Left ventricle myocardium inferior (tissue), 1 donor: ENCODE results near the gene GREB1. TPM values are rescaled to one million over a fixed set of nuclear protein-coding genes. Genes with fewer than 3 reads are reported as not detected.

ENCODE experiments used
- DNase-seq: peaks from one replicate; pipeline ENCODE4 v3.0.0-alpha.2; 2020
- H3K27ac ChIP-seq: fragments of 200-600 bp; replicated peaks from 2 replicates; pipeline ENCODE4 v1.8.0; 2021
- H3K27me3 ChIP-seq: fragments of 200-600 bp; 2 replicates; pipeline ENCODE4 v1.8.0; 2021; ENCODE audit warnings: low read depth
- H3K36me3 ChIP-seq: fragments of 200-600 bp; 2 replicates; pipeline ENCODE4 v1.8.0; 2021
- H3K4me1 ChIP-seq: fragments of 200-600 bp; 2 replicates; pipeline ENCODE4 v1.8.0; 2021
- H3K4me3 ChIP-seq: fragments of 200-600 bp; 2 replicates; pipeline ENCODE4 v1.8.0; 2021; ENCODE audit warnings: mild to moderate bottlenecking, moderate library complexity
- H3K9me3 ChIP-seq: fragments of 200-600 bp; replicated peaks from 2 replicates; pipeline ENCODE4 v1.8.0; 2021
- CTCF ChIP-seq: fragments of 200-600 bp; IDR thresholded peaks from 2 replicates; pipeline ENCODE4 v1.8.0; 2021; ENCODE audit warnings: antibody characterized with exemption, mild to moderate bottlenecking, borderline replicate concordance
- intact Hi-C: fragments of 100-400 bp; cut with micrococcal nuclease; formaldehyde crosslinking; loops from one replicate; pipeline ENCODE4 v1.11.0; 2022
- total RNA-seq: library from RNA; stranded (reverse); fragmentation: NEBNext Ultra II Directional; extraction: Animal tissue kit (Norgen Biotek cat#: 25700); gene quantifications from one replicate; pipeline ENCODE4 v1.2.1, GENCODE V29; 2021
- donor health status: DM: no; HTN: yes; CAD: no; lungs with severe emphysema.

GREB1 gene
- total RNA-seq, 1 donor from 2014 or later = 7.8 TPM

DNA sequence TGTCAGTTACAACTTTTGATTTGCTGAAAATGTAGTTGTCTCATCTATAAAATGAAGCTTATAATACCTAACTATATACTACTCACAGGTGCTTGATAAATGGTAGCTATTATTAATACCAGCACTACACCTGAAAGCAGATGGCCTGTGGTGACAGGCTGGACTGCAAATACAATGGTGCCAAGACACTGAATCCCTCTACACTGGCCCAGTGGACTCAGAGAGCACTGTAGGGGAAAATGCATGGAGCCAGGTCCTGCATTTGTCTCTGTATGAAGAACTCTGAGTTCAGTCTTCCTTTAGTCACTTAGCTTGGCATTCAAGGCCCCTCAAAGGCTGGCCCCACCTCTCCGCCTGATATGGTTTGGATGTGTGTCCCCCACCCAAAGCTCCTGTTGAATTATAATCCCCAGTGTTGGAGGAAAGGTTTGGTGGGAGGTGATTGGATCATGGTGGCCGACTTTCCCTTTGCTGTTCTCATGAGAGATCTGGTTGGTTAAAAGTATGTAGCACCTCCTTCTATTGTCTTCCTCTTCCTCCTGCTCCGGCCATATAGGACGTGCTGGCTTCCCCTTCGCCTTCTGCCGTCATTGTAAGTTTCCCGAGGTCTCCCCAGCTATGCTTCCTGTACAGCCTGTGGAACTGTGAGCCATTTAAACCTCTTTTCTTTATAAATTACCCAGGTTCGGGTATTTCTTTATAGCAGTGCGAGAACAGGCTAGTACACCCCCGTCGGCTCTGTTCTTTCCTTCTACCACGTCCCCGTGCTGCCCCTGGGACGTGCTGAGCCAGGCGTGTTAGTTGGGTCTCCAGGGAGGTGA, 147.3 kb downstream of the GREB1 start:
- no peaks in the 10 kb centered on the region for H3K36me3 ChIP-seq
- DNase-seq = no peak
- intact Hi-C loops = no loop called here
- no peaks in the 10 kb centered on the region for H3K9me3 ChIP-seq
- no peak overlapping the region for H3K27ac ChIP-seq
- H3K4me1 ChIP-seq = peaks cover 16% of the 10 kb centered on the region
- peaks cover 55% of the 10 kb centered on the region for H3K27me3 ChIP-seq
- no peak for TF ChIP-seq CTCF
- no peak overlapping the region for H3K4me3 ChIP-seq

- no peak overlapping the region for H3K27ac ChIP-seq
- TF ChIP-seq CTCF = peak; percentile 77
- H3K36me3 ChIP-seq = no peaks in the 10 kb centered on the region
- H3K4me3 ChIP-seq = no peak overlapping the region
- no peaks in the 10 kb centered on the region for H3K9me3 ChIP-seq
- peaks cover 49% of the 10 kb centered on the region for H3K27me3 ChIP-seq
- DNase-seq = no peak
- H3K4me1 ChIP-seq = peaks cover 9% of the 10 kb centered on the region
- intact Hi-C loops = no loop called here
These were observed 148.1 kb downstream of the GREB1 start for GRCh38 chr2:11681722-11682589.

DNA sequence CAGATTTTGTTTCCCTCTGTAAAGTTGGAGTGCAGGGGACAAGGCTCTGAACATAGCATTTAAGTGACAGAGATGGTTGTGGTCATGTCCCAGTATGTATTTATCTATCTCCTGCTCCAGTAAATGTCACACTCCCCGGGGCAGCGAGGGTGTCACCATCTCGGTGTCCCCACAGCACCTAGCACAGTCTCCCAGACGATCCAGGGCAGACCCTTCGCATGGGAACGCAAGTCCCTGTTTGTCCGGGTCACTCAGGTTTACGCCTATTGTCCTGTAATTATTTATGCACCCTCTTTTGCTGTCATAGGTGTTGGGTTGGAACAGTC, 148.7 kb downstream of the GREB1 start:
- peaks cover 5% of the 10 kb centered on the region for H3K4me1 ChIP-seq
- no peak overlapping the region for H3K27ac ChIP-seq
- no peaks in the 10 kb centered on the region for H3K9me3 ChIP-seq
- peaks cover 43% of the 10 kb centered on the region for H3K27me3 ChIP-seq
- intact Hi-C loops = no loop called here
- DNase-seq = no peak
- H3K36me3 ChIP-seq = no peaks in the 10 kb centered on the region
- no peak overlapping the region for H3K4me3 ChIP-seq
- TF ChIP-seq CTCF = no peak

- H3K36me3 ChIP-seq = no peaks in the 10 kb centered on the region
- no peak for DNase-seq
- intact Hi-C loops = no loop called here
- no peaks in the 10 kb centered on the region for H3K9me3 ChIP-seq
- H3K27me3 ChIP-seq = peaks cover 33% of the 10 kb centered on the region
- no peak for TF ChIP-seq CTCF
- peaks cover 11% of the 10 kb centered on the region for H3K4me1 ChIP-seq
- H3K4me3 ChIP-seq = no peak overlapping the region
- no peak overlapping the region for H3K27ac ChIP-seq
These were observed 149.6 kb downstream of the GREB1 start for GRCh38 chr2:11683476-11683875.

GRCh38 chr2:11683966-11684365, 150.1 kb downstream of the GREB1 start:
- peaks cover 16% of the 10 kb centered on the region for H3K4me1 ChIP-seq
- no peaks in the 10 kb centered on the region for H3K9me3 ChIP-seq
- intact Hi-C loops = no loop called here
- H3K36me3 ChIP-seq = no peaks in the 10 kb centered on the region
- no peak for DNase-seq
- TF ChIP-seq CTCF = no peak
- no peak overlapping the region for H3K4me3 ChIP-seq
- H3K27me3 ChIP-seq = peaks cover 28% of the 10 kb centered on the region
- H3K27ac ChIP-seq = no peak overlapping the region
